ENCODE data around the gene HYI.
"Not testable (repeated sequence)": the region's sequence is repeated elsewhere in the genome, so short reads cannot be mapped to it uniquely, and the experiment has no call there.

HYI gene, protein sequence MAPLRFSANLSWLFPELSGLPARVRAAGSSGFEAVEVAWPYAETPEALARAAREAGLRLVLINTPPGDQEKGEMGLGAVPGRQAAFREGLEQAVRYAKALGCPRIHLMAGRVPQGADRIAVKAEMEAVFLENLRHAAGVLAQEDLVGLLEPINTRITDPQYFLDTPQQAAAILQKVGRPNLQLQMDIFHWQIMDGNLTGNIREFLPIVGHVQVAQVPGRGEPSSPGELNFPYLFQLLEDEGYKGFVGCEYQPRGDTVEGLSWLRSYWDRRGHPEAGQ

DNA sequence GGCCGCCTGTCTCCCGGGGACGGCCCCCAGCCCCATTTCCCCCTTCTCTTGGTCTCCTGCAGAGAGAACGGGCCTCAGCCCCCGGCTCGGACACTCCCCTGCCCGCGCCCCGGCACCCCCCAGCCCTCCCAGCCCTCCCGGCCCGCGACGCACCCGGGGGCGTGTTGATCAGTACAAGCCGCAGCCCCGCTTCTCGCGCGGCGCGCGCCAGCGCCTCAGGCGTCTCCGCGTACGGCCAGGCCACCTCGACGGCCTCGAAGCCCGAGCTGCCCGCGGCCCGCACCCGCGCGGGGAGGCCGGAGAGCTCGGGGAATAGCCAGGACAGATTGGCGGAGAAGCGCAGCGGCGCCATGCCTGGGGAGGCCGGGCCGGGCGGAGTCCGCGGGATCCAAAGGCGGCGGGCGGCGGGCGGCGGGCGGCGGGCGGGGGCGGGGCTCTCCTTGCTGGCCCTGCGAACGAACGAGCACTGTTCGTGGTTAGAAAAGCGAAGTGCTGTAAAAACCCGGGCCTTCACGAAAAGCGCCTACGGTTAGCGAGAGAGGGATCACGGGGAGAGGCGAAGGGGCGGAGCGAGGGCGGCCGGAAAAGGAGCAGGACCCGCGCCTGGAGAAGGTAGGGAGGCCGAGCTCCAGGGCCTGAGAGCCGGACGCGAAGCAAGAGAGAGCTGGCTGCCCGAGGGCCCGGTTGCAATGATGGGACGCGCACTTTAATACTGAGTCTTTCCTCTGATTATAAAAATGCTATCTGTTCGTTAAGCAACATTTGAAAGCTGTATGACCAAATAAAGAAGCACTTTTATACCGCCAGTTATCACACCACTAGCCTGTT lies at the start of gene HYI:
Gene HYI (minus strand): TSS at position 490 of the 828 bp plus-strand sequence. CDS start 138 bp downstream, at position 352.
- peak; percentile 82 to 83 for DNase-seq

DNA sequence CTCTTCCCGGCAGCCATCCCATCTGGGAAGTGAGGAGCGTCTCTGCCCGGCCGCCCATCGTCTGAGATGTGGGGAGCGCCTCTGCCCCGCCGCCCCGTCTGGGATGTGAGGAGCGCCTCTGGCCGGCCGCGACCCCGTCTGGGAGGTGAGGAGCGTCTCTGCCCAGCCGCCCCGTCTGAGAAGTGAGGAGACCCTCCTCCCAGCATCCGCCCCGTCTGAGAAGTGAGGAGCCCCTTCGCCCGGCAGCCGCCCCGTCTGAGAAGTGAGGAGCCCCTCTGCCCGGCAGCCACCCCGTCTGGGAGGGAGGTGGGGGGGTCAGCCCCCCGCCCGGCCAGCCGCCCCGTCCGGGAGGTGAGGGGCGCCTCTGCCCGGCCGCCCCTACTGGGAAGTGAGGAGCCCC lies 48.1 kb upstream of the HYI start:
- DNase-seq = not testable (repeated sequence)

DNA sequence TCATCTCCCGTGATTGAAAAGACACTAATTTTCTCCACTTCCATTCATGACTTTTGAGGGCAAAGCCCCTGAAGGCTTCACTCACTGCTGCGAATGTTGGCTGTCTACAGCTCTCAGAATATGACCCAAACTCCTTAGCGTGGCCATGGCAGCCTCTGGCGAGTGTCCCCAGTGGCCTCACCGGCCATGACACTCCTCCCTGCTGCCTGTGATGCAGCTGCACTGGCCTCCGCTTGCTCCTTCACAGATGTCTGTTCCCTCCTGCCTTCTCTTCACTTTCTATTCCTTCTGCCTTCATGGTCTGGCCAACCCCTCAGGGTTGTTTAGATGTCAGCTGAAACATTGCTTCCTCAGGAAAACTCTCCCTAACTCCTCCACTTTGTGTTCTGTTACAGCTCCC lies 46.2 kb upstream of the HYI start:
- DNase-seq = no peak

DNA sequence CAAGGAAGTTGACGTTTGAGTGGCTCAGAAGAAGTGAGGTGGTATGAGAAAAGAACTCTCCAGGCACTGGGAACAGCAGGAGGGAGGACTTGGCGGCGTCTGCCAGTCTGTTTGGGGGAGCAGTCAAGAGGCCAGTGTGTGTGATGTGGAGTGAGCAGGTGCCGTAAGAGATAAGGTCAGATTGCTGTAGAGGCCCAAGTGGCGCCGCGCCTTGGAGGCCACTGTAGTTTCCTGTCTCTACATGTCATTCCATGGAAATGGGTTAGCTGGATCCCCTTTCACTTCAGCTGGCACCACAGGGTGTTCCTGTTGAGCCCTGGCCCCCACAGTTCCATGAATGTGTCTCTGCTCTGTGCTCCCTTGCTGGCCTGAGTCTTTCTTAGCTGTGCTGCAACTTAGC lies 41.5 kb upstream of the HYI start:
- no peak for DNase-seq

DNA sequence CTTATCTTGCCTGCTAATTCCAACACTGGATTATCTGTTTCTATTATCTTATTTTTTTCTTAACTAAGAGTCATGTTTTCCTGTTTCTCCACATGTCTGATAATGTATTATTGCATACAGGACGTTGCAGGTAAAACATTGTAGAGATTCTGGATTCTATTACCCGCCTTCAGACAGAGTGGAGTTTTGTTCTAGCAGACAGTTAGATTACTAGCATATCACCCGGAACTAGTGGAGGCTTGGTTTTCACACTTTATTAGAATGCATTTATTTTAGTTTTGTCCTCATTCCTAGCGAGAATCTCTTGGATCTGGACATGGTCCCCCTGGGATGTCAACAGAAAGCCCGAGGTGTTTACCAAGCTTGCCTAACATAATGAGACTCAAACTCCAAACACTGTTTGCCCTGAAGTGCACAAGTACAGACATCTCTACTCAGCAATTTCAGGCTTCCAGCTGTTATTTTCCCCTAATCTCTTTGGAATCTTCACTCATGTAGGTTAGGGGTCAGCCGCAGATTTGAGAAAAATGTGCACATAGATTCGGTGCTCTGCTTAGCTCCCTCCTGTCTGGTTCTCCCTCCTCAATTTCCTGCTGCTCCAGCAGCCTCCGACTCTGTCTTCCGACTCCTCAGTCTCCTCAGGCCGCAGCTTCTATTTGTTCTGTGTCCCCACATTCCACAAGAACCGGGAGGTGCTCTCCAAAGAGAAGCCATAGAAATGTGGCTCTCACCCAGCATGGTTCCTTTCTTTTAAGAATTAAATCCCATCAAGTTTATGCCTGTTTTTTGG lies 40.1 kb upstream of the HYI start:
- DNase-seq = no peak

DNA sequence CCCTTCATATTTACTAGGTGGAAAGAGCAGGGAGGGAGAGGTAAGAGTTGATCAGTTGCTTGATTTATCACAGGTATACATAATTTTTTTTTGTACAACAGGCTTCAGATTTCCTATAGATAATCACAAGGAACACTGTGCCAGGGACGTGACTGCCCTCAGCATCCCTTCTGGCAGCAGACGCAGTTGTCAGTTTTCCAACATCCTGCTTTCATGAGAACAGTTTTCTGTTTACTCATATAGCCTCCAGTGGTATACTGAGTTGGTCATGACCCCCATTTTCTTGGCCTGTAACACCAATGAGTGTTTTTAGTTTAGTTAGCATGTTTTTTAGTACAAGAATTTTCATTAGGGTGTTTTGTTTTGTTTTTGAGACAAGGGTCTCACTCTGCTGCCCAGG lies 39.1 kb upstream of the HYI start:
- DNase-seq = no peak

DNA sequence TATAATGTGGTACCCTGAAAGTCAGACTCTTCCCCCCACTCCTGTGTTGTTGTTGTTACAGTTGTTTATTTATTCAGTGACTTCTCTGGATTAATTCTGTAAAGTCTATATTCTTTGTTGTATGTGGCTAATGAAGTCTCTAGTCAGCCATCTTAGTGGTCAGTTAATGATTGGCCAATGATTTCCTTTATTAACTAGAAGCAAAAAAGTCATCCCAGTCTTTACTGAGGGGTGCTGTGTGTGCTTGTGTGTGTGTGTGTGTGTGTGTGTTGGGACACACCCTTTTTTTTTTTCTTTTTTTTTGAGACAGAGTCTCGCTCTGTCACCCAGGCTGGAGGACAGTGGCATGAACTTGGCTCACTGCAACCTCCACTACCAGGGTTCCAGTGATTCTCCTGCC lies 37.3 kb upstream of the HYI start:
- no peak for DNase-seq

DNA sequence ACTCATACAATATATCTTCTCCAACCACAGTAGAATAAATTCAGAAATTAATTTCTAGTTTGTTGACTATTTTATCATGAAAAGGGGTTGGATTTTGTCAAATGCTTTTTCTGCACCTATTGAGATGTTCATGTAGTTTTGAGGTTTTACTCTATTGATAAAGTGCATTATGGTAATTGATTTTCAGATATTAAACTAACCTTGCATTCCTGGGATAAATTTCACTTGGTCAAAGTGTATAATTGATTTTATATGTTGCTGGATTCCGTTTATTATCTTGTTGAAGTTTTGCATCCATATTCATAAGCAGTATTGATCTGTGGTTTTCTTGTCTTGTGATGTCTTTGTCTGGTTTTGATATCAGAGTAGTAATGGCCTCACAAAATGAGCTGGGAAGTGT lies 34.4 kb upstream of the HYI start:
- DNase-seq = no peak

DNA sequence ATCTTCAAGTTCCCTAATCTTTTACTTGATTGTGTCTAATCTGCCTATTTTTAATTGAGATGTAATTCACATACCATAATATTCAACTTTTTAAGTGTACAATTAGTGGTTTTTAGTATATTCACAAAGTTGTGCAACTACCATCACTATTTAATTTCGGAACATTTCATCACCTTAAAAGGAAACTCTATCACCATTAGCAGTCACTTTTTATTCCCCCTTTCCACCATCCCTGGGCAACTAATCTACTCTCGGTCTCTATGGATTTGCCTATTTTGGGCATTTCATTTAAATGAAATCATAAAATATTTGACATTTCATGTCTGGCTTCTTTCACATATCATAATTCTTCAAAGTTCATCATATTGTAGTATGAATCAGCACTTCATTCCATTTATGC lies 30.6 kb upstream of the HYI start:
- no peak for DNase-seq

DNA sequence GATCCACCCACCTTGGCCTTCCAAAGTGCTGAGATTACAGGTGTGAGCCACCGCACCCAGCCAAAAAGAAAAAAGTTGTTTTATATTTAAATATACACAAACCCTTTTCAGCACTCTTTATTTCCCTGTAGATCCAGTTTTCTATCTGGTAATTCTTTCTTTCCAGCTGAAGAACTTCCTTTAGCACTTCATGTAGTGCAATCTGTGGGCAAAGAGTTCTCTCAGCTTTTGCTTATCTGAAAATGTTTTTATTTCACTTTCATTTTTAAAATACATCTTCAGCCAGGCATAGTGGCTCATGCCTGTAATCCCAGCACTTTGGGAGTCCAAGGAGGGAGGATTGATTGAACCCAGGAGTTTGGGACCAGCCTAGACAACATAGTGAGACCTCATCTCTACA lies 28.5 kb upstream of the HYI start:
- DNase-seq = no peak

DNA sequence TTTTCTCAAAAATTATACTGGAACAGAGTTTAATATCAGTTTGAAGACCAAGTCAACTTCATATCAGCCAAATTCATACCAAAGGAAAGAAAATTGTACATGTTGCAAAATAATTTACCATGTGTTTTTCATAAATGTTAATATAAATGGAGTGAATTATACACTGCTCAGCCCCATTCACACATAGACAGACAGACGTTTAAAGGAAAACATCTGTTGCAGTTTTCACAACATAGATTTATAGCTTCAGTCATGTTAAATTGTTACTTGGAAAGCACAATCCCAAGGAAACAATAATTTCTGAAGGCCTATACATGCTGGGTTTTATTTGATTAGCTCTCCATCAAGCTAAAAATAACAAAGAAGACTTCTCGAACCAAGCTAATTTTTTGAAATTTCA lies 27.8 kb upstream of the HYI start:
- no peak for DNase-seq

DNA sequence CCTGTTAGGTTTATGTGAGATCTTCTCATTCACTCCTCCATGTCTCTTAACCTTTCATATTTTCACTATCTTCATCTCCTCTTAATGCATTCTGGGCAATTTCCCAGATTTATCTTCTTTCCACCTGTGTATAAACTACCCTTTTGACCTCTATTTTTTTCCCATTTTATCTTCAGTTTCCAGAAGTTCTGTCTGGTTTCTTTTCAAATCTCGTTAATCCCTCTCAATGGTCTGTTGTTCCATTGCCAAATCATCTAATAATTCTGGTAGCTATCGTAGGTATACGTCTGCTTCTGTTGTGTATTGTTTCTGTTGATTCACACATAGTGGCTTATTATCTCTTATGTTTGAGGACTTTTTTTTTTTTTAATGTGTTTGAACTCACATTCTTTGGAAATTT lies 25.7 kb upstream of the HYI start:
- DNase-seq = no peak

DNA sequence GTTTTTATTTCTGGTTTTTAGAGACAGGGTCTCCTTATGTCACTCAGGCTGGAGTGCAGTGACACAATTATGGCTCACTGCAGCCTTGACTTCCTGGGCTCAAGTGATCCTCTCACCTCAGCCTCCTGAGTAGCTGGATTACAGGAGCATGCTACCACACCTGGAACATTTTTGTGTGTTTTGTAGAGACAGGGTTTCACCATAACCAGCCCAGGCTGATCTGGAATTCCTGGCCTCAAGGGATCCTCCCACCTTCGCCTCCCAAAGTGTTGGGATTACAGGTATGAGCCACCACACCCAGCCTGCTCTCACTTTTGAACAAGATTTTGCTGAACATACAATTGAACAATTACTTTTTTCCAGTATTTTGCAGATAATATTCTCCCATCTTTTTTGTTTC lies 24.0 kb upstream of the HYI start:
- no peak for DNase-seq

DNA sequence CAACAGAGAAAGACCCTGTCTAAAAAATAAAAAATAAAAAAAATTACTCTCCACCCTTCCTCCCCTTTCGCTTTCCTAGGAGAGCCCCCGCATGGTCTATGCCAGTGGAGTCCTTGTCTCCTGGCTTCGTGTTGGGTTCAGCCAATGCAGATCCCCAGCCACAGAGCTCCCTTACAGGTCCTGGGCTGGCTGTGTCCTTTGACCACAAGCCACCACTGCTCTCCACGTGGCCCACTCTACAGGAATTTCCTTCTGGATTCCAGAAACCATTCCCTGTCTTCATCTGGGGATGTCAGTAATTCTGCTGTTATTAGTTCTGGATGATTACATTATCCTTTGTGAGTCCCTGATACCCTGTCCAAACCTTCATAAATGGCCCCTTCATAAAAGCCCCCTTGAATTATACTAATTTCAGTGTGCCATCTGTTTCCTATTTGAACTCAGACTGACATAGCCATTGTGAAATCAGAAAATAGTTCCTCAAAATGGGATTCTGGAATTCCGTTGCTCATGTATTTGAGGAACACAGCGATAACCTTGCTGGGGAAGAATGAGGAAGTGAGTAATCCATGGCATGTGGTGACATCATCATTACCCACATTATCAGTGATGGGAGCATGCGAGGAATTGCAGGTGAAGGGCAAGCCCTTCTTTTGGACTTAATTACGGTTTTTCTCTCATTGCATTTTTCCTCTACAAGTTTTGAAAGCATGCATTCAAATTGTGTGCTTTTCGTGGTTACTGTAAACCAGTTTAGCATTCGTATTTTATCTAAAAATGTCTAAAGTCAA lies 22.1 kb upstream of the HYI start:
- DNase-seq = peak; percentile 14 to 24

DNA sequence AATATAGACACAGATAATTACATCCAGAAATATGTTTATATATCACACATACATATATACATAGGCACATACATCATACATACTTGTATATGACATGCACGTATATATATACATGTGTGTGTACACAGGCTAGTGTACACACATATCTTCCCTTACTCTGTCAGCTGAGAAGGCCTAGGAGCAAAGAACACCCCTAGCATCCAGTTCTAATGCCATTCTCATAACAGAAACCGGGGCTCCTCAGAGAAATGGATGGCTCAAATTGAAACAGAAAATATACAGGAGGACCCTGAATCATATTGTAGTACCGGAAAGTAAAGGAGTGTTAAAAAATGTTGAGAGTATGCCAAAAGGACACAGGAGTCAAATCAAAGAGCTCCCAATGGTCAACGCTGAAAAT lies 19.7 kb upstream of the HYI start:
- no peak for DNase-seq

DNA sequence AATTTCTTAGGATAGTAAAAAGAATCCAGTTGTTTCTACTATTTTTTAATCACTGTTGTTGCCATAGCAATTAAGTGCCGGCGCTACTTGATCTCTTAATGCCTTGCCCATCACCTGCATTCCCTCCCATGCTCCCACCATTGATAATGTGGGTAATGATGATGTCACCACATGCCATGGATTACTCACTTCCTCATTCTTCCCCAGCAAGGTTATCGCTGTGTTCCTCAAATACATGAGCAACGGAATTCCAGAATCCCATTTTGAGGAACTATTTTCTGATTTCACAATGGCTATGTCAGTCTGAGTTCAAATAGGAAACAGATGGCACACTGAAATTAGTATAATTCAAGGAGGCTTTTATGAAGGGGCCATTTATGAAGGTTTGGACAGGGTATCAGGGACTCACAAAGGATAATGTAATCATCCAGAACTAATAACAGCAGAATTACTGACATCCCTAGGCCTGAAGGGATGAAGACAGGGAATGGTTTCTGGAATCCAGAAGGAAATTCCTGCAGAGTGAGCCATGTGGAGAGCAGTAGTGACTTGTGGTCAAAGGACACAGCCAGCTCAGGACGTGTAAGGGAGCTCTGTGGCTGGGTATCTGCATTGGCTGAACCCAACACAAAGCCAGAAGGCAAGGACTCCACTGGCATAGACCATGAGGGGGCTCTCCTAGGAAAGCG lies 18.9 kb upstream of the HYI start:
- not testable (repeated sequence) for DNase-seq

DNA sequence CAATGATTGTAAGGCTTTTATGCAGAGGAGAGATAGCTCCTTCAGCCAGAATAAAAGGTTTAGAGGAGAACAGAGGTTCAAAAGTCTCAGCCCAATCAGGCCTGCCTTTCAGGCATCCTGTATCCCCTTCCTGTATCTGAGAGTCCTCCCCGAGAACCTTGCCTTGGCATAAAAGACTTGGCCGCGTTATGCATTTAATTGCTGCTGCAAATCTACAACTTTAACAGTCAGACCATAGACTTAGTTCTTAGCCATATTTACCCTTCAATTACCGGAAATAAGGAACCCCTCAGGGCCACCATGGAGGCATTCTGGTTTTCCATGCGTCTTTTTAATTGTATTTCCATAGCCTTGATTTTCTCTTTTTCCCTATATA lies 18.3 kb upstream of the HYI start:
- DNase-seq = no peak

DNA sequence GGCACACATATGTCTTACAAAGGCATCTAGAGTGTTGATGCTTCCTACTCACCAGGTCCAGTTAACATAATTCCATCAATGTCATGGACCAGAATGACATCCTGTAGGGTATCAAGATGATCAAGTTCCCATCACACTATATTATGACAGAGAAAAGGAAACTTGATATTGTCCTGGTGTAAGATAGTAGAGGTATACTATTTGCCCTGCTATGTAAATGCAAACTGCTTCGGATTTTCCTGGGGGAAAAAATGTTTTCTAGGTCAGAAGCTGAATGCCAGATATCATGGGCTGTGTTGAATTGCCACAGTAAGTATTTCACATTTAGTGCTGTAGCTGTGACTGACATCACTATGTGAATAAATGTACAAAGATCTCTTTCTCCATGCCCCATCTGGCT lies 16.2 kb upstream of the HYI start:
- peak in 1 of 2 donors; percentile 44 for DNase-seq

DNA sequence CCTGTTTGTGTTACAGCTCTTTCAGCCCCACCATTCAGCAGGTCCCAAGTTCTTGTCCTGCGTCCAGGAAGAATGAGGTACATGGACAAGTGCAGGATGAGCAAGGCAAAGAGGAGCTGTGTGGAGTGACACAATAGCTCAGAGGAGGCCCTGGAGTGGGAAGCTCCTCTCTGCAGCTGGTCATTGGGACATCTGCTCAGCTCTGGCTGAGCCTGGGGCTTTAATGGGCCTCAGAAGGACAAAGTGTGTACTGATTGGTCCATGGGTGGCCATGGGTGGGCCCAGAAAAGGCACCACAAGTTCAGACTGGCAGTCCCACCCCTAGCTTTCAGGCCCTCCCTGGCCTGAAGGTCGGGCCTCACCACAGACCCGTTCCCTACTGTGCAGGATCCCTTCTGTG lies 14.7 kb upstream of the HYI start:
- no peak for DNase-seq

DNA sequence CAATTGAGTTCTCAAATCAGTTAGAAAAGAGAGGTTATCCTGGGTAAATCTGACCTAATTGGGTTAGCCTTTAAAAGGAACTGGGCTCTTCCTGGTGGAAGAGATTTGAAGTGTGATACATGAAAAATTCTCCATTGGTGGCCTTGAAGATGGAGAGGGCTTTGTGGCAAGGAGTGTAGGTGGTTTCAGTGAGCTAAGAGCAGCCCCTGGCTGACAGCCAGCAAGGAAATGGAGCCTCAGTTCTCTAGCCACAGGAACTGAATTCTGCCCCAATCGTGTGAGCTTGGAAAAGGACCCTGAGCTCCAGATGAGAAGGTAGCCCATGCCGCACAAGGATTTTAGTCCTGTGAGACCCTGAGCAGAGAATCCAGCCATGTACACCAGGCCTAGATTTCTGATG lies 12.7 kb upstream of the HYI start:
- DNase-seq = no peak

DNA sequence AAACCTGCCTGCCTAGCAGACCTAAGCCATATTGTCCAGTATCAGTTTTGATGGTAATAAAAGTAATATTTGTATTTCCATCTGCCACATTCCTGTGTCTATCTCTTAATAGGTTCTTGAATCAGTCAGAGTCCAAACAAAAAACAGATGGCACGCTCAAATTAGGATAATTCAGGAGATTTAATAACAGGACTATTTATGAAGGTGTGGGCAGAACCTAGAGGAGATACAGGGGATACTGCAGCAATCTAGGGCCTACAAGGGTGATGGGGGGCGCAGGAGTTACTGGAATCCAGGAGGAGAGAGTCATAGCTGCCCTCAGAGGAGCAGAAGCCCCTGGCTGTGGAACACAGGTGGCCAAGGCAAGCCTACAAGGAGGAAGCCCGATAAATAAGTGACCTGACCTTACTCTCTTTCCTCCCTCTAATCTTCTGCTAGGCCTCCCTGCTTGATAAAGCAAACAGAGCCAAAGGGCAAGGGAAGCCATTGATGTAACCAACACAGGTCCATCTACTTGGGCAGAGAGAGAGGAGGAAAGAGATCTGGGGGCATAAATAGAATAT lies 11.9 kb upstream of the HYI start:
- no peak for DNase-seq
